Measurements from ENCODE around the gene AMBN. TPM values are rescaled to one million over a fixed set of nuclear protein-coding genes. Genes with fewer than 3 reads are reported as not detected.

The AMBN gene
- total RNA-seq = not detected
- long read RNA-seq = 0 reads

GRCh38 chr4:70591955-70592582 lies at the start of gene AMBN:
TSS of gene AMBN (plus strand) at chr4:70592256. CDS start at chr4:70592359, 103 bp downstream.
- ATAC-seq (no peak), DNase-seq (ENCODE audit: missing footprints) (no peak)
- intact Hi-C loops (cut with DNase I) = no loop called here

- DNase-seq (ENCODE audit: missing footprints) (no peak), ATAC-seq (no peak)
- intact Hi-C loops (cut with DNase I) = no loop called here
These were observed 47.7 kb upstream of the AMBN start for GRCh38 chr4:70544279-70544868.

GRCh38 chr4:70556856-70557255 lies 35.2 kb upstream of the AMBN start:
- intact Hi-C loops (cut with DNase I) = loop anchor here (5.0 kb wide), 1 partner anchor 870 kb away; no protein-coding TSS in a partner anchor

GRCh38 chr4:70559211-70559830 lies 32.7 kb upstream of the AMBN start:
- no peak for ATAC-seq
- no peak for DNase-seq (ENCODE audit: missing footprints)
- intact Hi-C loops (cut with DNase I) = loop anchor here (5.0 kb wide), 1 partner anchor 872 kb away; no protein-coding TSS in a partner anchor

More at GRCh38 chr4:70556856-70557255, 35.2 kb upstream of the AMBN start:
- no peak for ATAC-seq
- DNase-seq (ENCODE audit: missing footprints) = no peak

GRCh38 chr4:70559924-70560323 lies 32.1 kb upstream of the AMBN start:
- no peak for DNase-seq (ENCODE audit: missing footprints)

GRCh38 chr4:70564033-70564432 lies 28.0 kb upstream of the AMBN start:
- DNase-seq (ENCODE audit: missing footprints) (no peak), ATAC-seq (no peak)
- intact Hi-C loops (cut with DNase I) = no loop called here

More at GRCh38 chr4:70559924-70560323, 32.1 kb upstream of the AMBN start:
- intact Hi-C loops (cut with DNase I) = loop anchor here (5.0 kb wide), 1 partner anchor 873 kb away; no protein-coding TSS in a partner anchor
- no peak for ATAC-seq

GRCh38 chr4:70570796-70571195 lies 21.3 kb upstream of the AMBN start:
- no peak for DNase-seq (ENCODE audit: missing footprints)
- intact Hi-C loops (cut with DNase I) = no loop called here
- ATAC-seq = no peak

- ATAC-seq (no peak), DNase-seq (ENCODE audit: missing footprints) (no peak)
- intact Hi-C loops (cut with DNase I) = no loop called here
These were observed 20.3 kb upstream of the AMBN start for GRCh38 chr4:70571772-70572171.

GRCh38 chr4:70575964-70576363 lies 16.1 kb upstream of the AMBN start:
- intact Hi-C loops (cut with DNase I) = no loop called here
- ATAC-seq = no peak
- no peak for DNase-seq (ENCODE audit: missing footprints)

- ATAC-seq = no peak
- intact Hi-C loops (cut with DNase I) = no loop called here
- no peak for DNase-seq (ENCODE audit: missing footprints)
These were observed 14.7 kb upstream of the AMBN start for GRCh38 chr4:70577220-70577927.

GRCh38 chr4:70581980-70582379 lies 10.1 kb upstream of the AMBN start:
- no peak for ATAC-seq
- intact Hi-C loops (cut with DNase I) = no loop called here
- no peak for DNase-seq (ENCODE audit: missing footprints)

- intact Hi-C loops (cut with DNase I) = no loop called here
These were observed 7.9 kb upstream of the AMBN start for GRCh38 chr4:70583952-70584834.

GRCh38 chr4:70586841-70587240 lies 5.2 kb upstream of the AMBN start:
- DNase-seq (ENCODE audit: missing footprints) = no peak
- no peak for ATAC-seq
- intact Hi-C loops (cut with DNase I) = no loop called here

More at GRCh38 chr4:70583952-70584834, 7.9 kb upstream of the AMBN start:
- no peak for DNase-seq (ENCODE audit: missing footprints)
- no peak for ATAC-seq

- DNase-seq (ENCODE audit: missing footprints) = no peak
- ATAC-seq = no peak
- intact Hi-C loops (cut with DNase I) = no loop called here
These were observed 2.3 kb upstream of the AMBN start for GRCh38 chr4:70589785-70590184.

- no peak for ATAC-seq
- DNase-seq (ENCODE audit: missing footprints) = no peak
- intact Hi-C loops (cut with DNase I) = no loop called here
These were observed 2.1 kb downstream of the AMBN start for GRCh38 chr4:70594196-70594595.

GRCh38 chr4:70600305-70600704 lies 8.2 kb downstream of the AMBN start:
- DNase-seq (ENCODE audit: missing footprints) = no peak
- ATAC-seq = no peak
- intact Hi-C loops (cut with DNase I) = no loop called here

GRCh38 chr4:70600977-70601376 lies 8.9 kb downstream of the AMBN start:
- DNase-seq (ENCODE audit: missing footprints) (no peak), ATAC-seq (no peak)
- intact Hi-C loops (cut with DNase I) = no loop called here

- intact Hi-C loops (cut with DNase I) = no loop called here
- ATAC-seq (peak; percentile 42), DNase-seq (ENCODE audit: missing footprints) (no peak)
These were observed 9.5 kb downstream of the AMBN start for GRCh38 chr4:70601422-70602039.
